ENCODE measurements around the gene RAB32. TPM values are rescaled to one million over a fixed set of nuclear protein-coding genes. Genes with fewer than 3 reads are reported as not detected.

RAB32 gene
- total RNA-seq: 64.6 and 67.8 TPM in 2 replicates

GRCh38 chr6:146543211-146543939 lies at the start of gene RAB32:
TSS of gene RAB32 (plus strand) at chr6:146543833. CDS start at chr6:146543872, 39 bp downstream.

GRCh38 chr6:146598772-146599405 lies 55.3 kb downstream of the RAB32 start, which contains the start of gene ADGB:
TSS of gene ADGB (plus strand) at chr6:146598972. CDS start at chr6:146599041, 69 bp downstream.

Other genes with a start within 250 kb of the RAB32 start
- not detected in 2 replicates for gene ADGB, start 55.1 kb downstream of the RAB32 start, total RNA-seq